ENCODE data around the gene LPXN.
A peak's percentile ranks its signal among the peaks of the same experiment; 100 is the strongest.

- peak; percentile 65 to 97 (median 95) for TF ChIP-seq CTCF (IDR thresholded peaks at IDR 0.05)
- peak; percentile 58 for TF ChIP-seq EP300 (IDR thresholded peaks at IDR 0.05)
- no peak for TF ChIP-seq POLR2A (IDR thresholded peaks at IDR 0.05)
Measured at GRCh38 chr11:58579192-58580129, 3.8 kb upstream of the LPXN start.
